ENCODE results near the gene PDZK1IP1. TPM values are rescaled to one million over a fixed set of nuclear protein-coding genes. Genes with fewer than 3 reads are reported as not detected.

PDZK1IP1 gene
- total and polyA plus RNA-seq, 2 experiments from 2014 or later, result not detected

- no peaks in the 10 kb centered on the region for H4K20me1 ChIP-seq (ENCODE audit: insufficient read depth)
- no peaks in the 10 kb centered on the region for H3K27me3 ChIP-seq (replicated peaks; ENCODE audit: insufficient read depth)
- H3K4me2 ChIP-seq (ENCODE audit: unreplicated experiment), result no peak overlapping the region
- in situ Hi-C loops (cut with MboI), result loop anchor here (5.0 kb wide), 1 partner anchor 520 kb away; no protein-coding TSS in a partner anchor
- H3K9me2 ChIP-seq (ENCODE audit: insufficient read depth), result no peaks in the 10 kb centered on the region
- H3K79me2 ChIP-seq (ENCODE audit: insufficient read depth), result no peaks in the 10 kb centered on the region
- TF ChIP-seq EZH2phosphoT487 (IDR thresholded peaks at IDR 0.05; ENCODE audit: insufficient read depth, low read depth) (no peak), EZH2 (IDR thresholded peaks at IDR 0.05; ENCODE audit: insufficient read depth, poor library complexity, severe bottlenecking) (no peak)
- H2AFZ ChIP-seq, result no peak overlapping the region
- no peak overlapping the region for H3K9ac ChIP-seq
- WGBS, 2 experiments (ENCODE audit: low coverage in 1 of 2, low lambda C conversion rate in 2 of 2, missing lambda C conversion rate in 2 of 2), result 68 to 74% methylated on average over 12 of the region's 12 CpGs
- peaks cover 9% of the 10 kb centered on the region; the same call in 1 of the 2 replicates for H3F3A ChIP-seq (ENCODE audit: insufficient read depth)
- no peak overlapping the region for H3K27ac ChIP-seq
- H3K36me3 ChIP-seq (ENCODE audit: low read depth), result no peaks in the 10 kb centered on the region
- H3K9me3 ChIP-seq (ENCODE audit: low read depth), result no peaks in the 10 kb centered on the region
- peaks cover 18% of the 10 kb centered on the region for H3K4me1 ChIP-seq (ENCODE audit: insufficient read depth)
- DNase-seq, result no peak
- no peak overlapping the region for H3K4me3 ChIP-seq
These were observed 2.5 kb downstream of the PDZK1IP1 start for GRCh38 chr1:47187231-47187925.

GRCh38 chr1:47186267-47187185, 3.3 kb downstream of the PDZK1IP1 start:
- Histone ChIP-seq H3K9me2 (ENCODE audit: insufficient read depth) (no peaks in the 10 kb centered on the region), H4K20me1 (ENCODE audit: insufficient read depth) (no peaks in the 10 kb centered on the region), H3K79me2 (ENCODE audit: insufficient read depth) (no peaks in the 10 kb centered on the region), H3K27me3 (replicated peaks; ENCODE audit: insufficient read depth) (no peaks in the 10 kb centered on the region), H3K9me3 (ENCODE audit: low read depth) (no peaks in the 10 kb centered on the region), H2AFZ (no peak overlapping the region), H3K4me3 (no peak overlapping the region), H3K4me1 (ENCODE audit: insufficient read depth) (peaks cover 13% of the 10 kb centered on the region), H3K27ac (no peak overlapping the region), H3F3A (ENCODE audit: insufficient read depth) (peaks cover 7% of the 10 kb centered on the region; the same call in 1 of the 2 replicates), H3K4me2 (ENCODE audit: unreplicated experiment) (no peak overlapping the region), H3K36me3 (ENCODE audit: low read depth) (no peaks in the 10 kb centered on the region), H3K9ac (no peak overlapping the region)
- TF ChIP-seq EZH2phosphoT487 (IDR thresholded peaks at IDR 0.05; ENCODE audit: insufficient read depth, low read depth), result no peak
- TF ChIP-seq EZH2 (IDR thresholded peaks at IDR 0.05; ENCODE audit: insufficient read depth, poor library complexity, severe bottlenecking), result no peak
- WGBS, 2 experiments (ENCODE audit: low coverage in 1 of 2, low lambda C conversion rate in 2 of 2, missing lambda C conversion rate in 2 of 2), result 86 to 89% methylated on average over 13 of the region's 13 CpGs
- in situ Hi-C loops (cut with MboI), result loop anchor here (5.0 kb wide), 1 partner anchor 521 kb away; no protein-coding TSS in a partner anchor
- DNase-seq, result no peak

GRCh38 chr1:47184822-47185677, 4.8 kb downstream of the PDZK1IP1 start:
- WGBS, 2 experiments (ENCODE audit: low coverage in 1 of 2, low lambda C conversion rate in 2 of 2, missing lambda C conversion rate in 2 of 2), result 78 to 80% methylated on average over 14 of the region's 14 CpGs

More at GRCh38 chr1:47184822-47185677, 4.8 kb downstream of the PDZK1IP1 start:
- in situ Hi-C loops (cut with MboI), result loop anchor here (5.0 kb wide), 1 partner anchor 522 kb away; no protein-coding TSS in a partner anchor
- Histone ChIP-seq H3K4me2 (ENCODE audit: unreplicated experiment) (no peak overlapping the region), H3K9ac (no peak overlapping the region), H3K36me3 (ENCODE audit: low read depth) (no peaks in the 10 kb centered on the region), H3K4me1 (ENCODE audit: insufficient read depth) (no peaks in the 10 kb centered on the region), H3K4me3 (no peak overlapping the region), H3K79me2 (ENCODE audit: insufficient read depth) (no peaks in the 10 kb centered on the region), H3F3A (ENCODE audit: insufficient read depth) (no peaks in the 10 kb centered on the region), H3K9me2 (ENCODE audit: insufficient read depth) (no peaks in the 10 kb centered on the region), H3K27ac (no peak overlapping the region), H3K9me3 (ENCODE audit: low read depth) (no peaks in the 10 kb centered on the region), H3K27me3 (replicated peaks; ENCODE audit: insufficient read depth) (no peaks in the 10 kb centered on the region), H4K20me1 (ENCODE audit: insufficient read depth) (no peaks in the 10 kb centered on the region), H2AFZ (no peak overlapping the region)
- DNase-seq, result no peak
- no peak for TF ChIP-seq EZH2phosphoT487 (IDR thresholded peaks at IDR 0.05; ENCODE audit: insufficient read depth, low read depth)
- no peak for TF ChIP-seq EZH2 (IDR thresholded peaks at IDR 0.05; ENCODE audit: insufficient read depth, poor library complexity, severe bottlenecking)

Data from GM23248 (cell line).